WERI-Rb-1 (cell line): ENCODE data around the gene DMBT1.
"Not testable (repeated sequence)": the region's sequence is repeated elsewhere in the genome, so short reads cannot be mapped to it uniquely, and the experiment has no call there.

Experiments
- DNase-seq: peaks from one replicate; pipeline ENCODE4 v3.0.0-alpha.2; 2020
- H3K27ac ChIP-seq: fragments of 250-450 bp; sonication (Bioruptor Pico); 2 replicates; pipeline ENCODE4 v1.5.1; 2020; ENCODE audit warnings: mild to moderate bottlenecking, moderate library complexity
- H3K27me3 ChIP-seq: fragments of 250-450 bp; sonication (Bioruptor Pico); 2 replicates; pipeline ENCODE4 v1.5.1; 2021; ENCODE audit warnings: mild to moderate bottlenecking, low read depth, moderate library complexity; ENCODE audit not compliant: insufficient read depth, severe bottlenecking
- H3K36me3 ChIP-seq: fragments of 250-450 bp; sonication (Bioruptor Pico); 2 replicates; pipeline ENCODE4 v1.5.1; 2020; ENCODE audit warnings: mild to moderate bottlenecking, moderate library complexity
- H3K4me3 ChIP-seq: 2 replicates; pipeline ENCODE4 v1.5.1; 2011; ENCODE audit warnings: low read depth, mild to moderate bottlenecking, control low read depth, low read length
- H3K9me3 ChIP-seq: fragments of 250-450 bp; sonication (Bioruptor Pico); 2 replicates; pipeline ENCODE4 v1.5.1; 2021; ENCODE audit warnings: mild to moderate bottlenecking, moderate library complexity; ENCODE audit not compliant: severe bottlenecking
- TF ChIP-seq, protein P1 (sequence below): IDR thresholded peaks from 2 replicates; pipeline ENCODE4 v1.5.1; 2011; ENCODE audit warnings: low read depth, mild to moderate bottlenecking, control low read depth, inconsistent platforms, low read length

Gene DMBT1

DNA sequence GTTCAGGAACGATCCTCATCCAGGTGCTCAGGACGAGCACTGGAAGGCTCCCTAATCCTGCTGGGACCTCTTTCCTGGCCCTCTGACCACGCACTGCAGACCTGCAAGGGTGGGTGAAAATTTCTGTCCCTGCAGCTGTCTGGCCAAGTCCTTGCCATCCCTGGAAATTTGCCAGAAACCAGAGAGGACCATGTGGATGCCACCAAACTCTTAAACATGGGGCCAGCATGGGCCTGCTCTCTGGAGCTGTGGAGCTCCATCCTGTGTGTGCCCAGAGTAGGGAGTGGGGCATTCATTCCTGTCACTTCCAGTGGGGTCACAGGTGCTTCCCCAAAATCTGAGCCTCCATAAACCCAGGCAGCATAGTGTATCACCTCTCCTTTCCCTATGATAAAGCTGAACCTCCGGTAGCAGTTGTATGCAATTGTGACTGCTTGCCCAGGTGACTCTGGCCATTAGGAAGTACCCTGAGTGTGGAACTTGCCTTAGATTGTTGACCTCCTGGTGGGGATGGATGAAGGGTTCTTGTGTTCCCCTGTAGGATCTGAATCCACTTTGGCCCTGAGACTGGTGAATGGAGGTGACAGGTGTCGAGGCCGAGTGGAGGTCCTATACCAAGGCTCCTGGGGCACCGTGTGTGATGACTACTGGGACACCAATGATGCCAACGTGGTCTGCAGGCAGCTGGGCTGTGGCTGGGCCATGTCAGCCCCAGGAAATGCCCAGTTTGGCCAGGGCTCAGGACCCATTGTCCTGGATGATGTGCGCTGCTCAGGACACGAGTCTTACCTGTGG is 57.1 kb downstream of the DMBT1 start:
- no peak for DNase-seq

DNA sequence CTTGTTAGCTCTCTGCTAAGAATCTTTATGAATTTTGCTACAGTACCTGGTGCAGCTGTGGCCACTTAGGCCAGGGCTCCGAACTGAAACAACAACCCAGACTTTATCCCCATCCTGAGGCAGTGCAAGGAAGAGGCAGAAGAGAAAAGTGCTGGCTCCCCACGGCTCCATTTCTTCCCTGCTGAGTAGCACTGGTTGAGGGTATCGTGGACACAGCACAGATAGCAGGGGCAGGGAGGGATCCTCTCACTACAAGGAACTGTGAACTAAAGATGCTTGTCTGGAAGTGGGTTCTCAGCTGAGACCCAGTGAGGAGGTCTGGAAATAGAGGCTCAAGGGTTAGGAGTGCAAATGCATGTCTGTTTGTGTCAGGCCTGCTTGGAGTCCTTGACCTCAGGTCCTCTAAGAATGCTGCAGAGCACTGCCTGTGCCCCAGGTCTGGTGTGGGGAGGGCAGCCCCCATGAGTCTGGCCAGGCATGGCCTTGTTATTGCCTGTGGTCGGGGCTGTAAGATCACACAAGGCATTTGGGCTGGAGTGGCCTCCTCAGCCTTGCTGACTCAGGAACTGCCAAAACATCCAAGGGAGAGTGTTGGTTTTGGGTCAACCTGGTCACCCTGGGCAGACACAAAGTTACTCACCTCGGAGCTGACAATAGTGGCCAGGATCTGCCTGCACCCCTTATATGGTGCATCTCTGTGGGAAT is 58.1 kb downstream of the DMBT1 start:
- H3K36me3 ChIP-seq: no peaks in the 10 kb centered on the region
- no peak overlapping the region for H3K27ac ChIP-seq
- no peak overlapping the region for H3K4me3 ChIP-seq
- no peak for DNase-seq
- no peaks in the 10 kb centered on the region for H3K9me3 ChIP-seq
- H3K27me3 ChIP-seq: peaks cover 55% of the 10 kb centered on the region
- TF ChIP-seq, protein P1, sequence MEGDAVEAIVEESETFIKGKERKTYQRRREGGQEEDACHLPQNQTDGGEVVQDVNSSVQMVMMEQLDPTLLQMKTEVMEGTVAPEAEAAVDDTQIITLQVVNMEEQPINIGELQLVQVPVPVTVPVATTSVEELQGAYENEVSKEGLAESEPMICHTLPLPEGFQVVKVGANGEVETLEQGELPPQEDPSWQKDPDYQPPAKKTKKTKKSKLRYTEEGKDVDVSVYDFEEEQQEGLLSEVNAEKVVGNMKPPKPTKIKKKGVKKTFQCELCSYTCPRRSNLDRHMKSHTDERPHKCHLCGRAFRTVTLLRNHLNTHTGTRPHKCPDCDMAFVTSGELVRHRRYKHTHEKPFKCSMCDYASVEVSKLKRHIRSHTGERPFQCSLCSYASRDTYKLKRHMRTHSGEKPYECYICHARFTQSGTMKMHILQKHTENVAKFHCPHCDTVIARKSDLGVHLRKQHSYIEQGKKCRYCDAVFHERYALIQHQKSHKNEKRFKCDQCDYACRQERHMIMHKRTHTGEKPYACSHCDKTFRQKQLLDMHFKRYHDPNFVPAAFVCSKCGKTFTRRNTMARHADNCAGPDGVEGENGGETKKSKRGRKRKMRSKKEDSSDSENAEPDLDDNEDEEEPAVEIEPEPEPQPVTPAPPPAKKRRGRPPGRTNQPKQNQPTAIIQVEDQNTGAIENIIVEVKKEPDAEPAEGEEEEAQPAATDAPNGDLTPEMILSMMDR: no peak

More for the DNA sequence above, 57.1 kb downstream of the DMBT1 start:
- Histone ChIP-seq H3K36me3 (no peaks in the 10 kb centered on the region), H3K4me3 (no peak overlapping the region), H3K27ac (no peak overlapping the region), H3K27me3 (peaks cover 46% of the 10 kb centered on the region), H3K9me3 (no peaks in the 10 kb centered on the region)
- TF ChIP-seq, protein P1: no peak

DNA sequence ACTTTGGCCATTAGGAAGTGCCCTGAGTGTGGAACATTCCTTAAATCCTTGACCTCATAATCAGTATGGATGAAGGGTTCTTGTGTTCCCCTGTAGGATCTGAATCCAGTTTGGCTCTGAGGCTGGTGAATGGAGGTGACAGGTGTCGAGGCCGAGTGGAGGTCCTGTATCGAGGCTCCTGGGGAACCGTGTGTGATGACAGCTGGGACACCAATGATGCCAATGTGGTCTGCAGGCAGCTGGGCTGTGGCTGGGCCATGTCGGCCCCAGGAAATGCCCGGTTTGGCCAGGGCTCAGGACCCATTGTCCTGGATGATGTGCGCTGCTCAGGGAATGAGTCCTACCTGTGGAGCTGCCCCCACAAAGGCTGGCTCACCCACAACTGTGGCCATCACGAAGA is 60.4 kb downstream of the DMBT1 start:
- H3K4me3 ChIP-seq, H3K9me3 ChIP-seq, H3K27ac ChIP-seq, DNase-seq, H3K36me3 ChIP-seq: not testable (repeated sequence)
- H3K27me3 ChIP-seq: peaks cover 60% of the 10 kb centered on the region

DNA sequence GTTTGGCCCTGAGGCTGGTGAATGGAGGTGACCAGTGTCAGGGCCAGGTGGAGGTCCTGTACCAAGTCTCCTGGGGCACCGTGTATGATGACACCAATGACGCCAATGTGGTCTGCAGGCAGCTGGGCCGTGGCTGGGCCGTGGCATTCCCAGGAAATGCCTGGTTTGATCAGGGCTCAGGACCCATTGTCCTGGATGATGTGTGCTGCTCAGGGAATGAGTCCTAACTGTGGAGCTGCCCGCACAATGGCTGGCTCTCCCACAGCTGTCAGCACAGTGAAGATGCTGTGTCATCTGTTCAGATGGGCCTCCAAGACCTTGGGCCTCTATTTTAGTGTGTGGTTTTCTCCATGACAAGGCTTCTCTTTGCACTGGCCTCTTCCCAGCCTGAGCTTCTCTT is 64.0 kb downstream of the DMBT1 start:
- TF ChIP-seq, protein P1: no peak
- DNase-seq: no peak
- peaks cover 62% of the 10 kb centered on the region for H3K27me3 ChIP-seq
- H3K27ac ChIP-seq: no peak overlapping the region
- H3K4me3 ChIP-seq: no peak overlapping the region
- H3K36me3 ChIP-seq: no peaks in the 10 kb centered on the region
- H3K9me3 ChIP-seq: no peaks in the 10 kb centered on the region

DNA sequence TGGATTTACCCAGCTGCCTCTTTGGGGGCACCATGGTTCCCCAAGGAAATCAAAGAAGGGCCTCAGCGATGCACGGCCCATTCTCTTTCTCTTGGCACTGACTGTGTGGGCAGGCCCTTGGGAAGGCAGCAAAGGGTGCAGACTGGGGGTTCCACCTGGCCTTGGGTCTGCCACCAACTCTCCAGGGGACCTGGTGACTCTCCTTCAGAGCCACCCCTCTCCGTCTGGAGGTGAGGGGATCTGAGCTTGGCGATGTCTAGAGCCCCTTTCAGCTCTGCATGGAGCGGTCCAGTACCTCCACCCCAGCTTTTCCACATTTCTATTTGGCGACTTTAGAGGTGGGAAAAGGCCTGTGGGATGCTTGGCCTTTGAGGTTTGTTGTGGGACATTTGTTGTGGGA is 70.0 kb downstream of the DMBT1 start:
- H3K4me3 ChIP-seq: no peak overlapping the region
- H3K36me3 ChIP-seq: no peaks in the 10 kb centered on the region
- no peaks in the 10 kb centered on the region for H3K9me3 ChIP-seq
- DNase-seq: no peak
- TF ChIP-seq, protein P1: no peak
- no peak overlapping the region for H3K27ac ChIP-seq
- H3K27me3 ChIP-seq: peaks cover 72% of the 10 kb centered on the region

DNA sequence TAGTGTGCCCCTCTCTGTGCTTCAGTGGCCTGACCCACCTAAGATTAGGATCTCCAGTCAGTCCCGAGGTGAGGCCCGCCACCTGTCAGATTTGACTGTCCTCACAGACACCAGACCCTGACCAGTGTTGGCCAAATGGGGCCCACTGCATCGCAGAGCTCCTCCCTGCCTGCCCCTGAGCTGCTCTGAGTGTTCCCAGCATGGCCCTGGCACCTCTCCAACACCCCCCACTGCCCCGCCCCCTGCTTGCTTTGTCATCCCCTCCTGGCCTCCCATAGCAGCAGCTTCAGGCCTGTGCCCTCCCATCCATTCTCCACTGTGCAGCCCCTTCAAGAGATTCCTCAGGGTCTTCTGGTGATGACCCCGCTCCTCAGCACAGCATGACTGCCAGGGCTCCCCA is 71.5 kb downstream of the DMBT1 start:
- TF ChIP-seq, protein P1: no peak

More for the DNA sequence above, 71.5 kb downstream of the DMBT1 start:
- Histone ChIP-seq H3K27me3 (peaks cover 86% of the 10 kb centered on the region), H3K9me3 (no peaks in the 10 kb centered on the region), H3K27ac (no peak overlapping the region), H3K36me3 (no peaks in the 10 kb centered on the region), H3K4me3 (no peak overlapping the region)
- no peak for DNase-seq
